ENCODE measurements around the gene EHD2. TPM values are rescaled to one million over a fixed set of nuclear protein-coding genes. Genes with fewer than 3 reads are reported as not detected.

The EHD2 gene
- total and polyA plus RNA-seq, 2 of the 4 experiments (the other 2 are of a cell fraction), result 35.3 to 181 TPM

DNA sequence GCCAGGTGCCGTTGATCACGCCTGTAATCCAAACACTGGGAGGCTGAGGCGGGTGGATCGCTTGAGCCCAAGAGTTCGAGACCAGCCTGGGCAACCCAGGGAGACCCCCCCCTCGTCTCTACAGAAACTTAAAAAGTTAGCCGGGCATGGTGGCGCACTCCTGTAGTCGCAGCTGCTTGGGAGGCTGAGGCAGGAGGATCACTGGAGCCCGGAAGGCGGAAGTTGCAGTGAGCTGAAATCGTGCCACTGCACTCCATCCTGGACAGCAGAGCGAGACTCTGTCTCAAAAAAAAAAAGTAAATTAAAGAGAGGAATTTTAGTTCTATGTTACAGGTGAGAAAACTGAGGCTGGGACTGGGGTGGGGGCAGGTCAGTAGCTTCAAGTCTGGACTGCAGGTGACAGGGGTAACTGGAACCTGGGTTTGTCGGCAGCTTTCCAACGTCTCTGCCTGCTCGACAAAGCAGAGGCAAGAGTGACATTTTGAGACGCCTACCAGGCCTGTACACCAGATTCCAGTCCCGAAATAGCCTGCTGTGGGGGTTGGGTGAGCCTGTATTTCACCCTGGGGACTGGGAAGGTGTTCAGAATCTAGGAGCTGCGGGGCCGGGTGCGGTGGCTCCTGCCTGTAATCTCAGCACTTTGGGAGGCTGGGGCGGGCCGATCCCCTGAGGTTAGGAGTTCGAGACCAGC lies 66.4 kb downstream of the EHD2 start (continued):
- no peak for TF ChIP-seq RFX5 (IDR thresholded peaks at IDR 0.05; ENCODE audit: low read depth, low read length)

DNA sequence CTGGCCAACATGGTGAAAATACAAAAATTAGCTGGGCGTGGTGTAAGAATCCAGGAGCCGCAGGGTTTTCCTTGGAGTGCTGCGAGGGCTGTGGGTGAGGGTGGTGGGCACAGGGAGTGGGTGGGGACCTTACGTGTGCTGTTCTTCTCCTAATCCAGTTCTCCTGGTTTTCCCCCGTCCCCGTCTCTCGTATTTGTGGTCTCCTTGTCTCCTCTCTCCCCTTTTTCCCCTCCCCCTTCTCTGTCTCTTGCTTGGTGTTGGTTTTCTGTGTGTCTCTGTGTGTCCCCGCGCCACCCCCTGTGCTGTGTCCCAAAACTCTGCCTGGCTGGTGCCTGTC lies 67.0 kb downstream of the EHD2 start:
- Histone ChIP-seq H3K9me3 (ENCODE audit: control insufficient read depth, insufficient read depth, low read length) (no peaks in the 10 kb centered on the region), H2BK15ac (ENCODE audit: low read depth, low read length) (no peak overlapping the region), H3K18ac (ENCODE audit: low read depth, low read length) (no peak overlapping the region), H4K91ac (ENCODE audit: insufficient read depth, low read depth, low read length) (no peak overlapping the region), H3K27ac (ENCODE audit: insufficient read depth, low read length) (no peak overlapping the region), H3K79me1 (ENCODE audit: low read depth in 1 of 2, low read length in 2 of 2) (peaks cover 26 to 44% of the 10 kb centered on the region in 2 experiments), H3K36me3 (ENCODE audit: control insufficient read depth, insufficient read depth, low read length) (peaks cover 35% of the 10 kb centered on the region), H2BK120ac (ENCODE audit: low read depth, low read length) (no peak overlapping the region), H3K23ac (ENCODE audit: low read depth, low read length) (no peak overlapping the region), H2BK20ac (ENCODE audit: low read depth, low read length) (no peak overlapping the region), H3K4me1 (ENCODE audit: control insufficient read depth, insufficient read depth, low read length) (peaks cover 2% of the 10 kb centered on the region; the same call in 1 of the 2 replicates), H3K14ac (replicated peaks; ENCODE audit: low read depth, low read length) (no peak overlapping the region; the same call in 1 of the 2 replicates), H3K56ac (ENCODE audit: extremely low read depth, insufficient read depth, low read length) (no peak overlapping the region), H3K4ac (ENCODE audit: low read depth, low read length) (no peak overlapping the region), H2AK5ac (ENCODE audit: low read depth, low read length) (no peak overlapping the region), H3K4me2 (ENCODE audit: low read depth, low read length) (peak overlapping the region; percentile 100; the same call in 1 of the 2 replicates), H3K9ac (ENCODE audit: low read depth, low read length) (no peak overlapping the region), H4K20me1 (ENCODE audit: insufficient read depth, low read length) (peaks cover 30% of the 10 kb centered on the region; the same call in 1 of the 2 replicates), H4K8ac (ENCODE audit: low read depth in 2 of 2, low read length in 2 of 2) (no peak overlapping the region), H3K4me3 (ENCODE audit: insufficient read depth, low read depth, low read length) (no peak overlapping the region), H2BK5ac (ENCODE audit: low read depth, low read length, poor library complexity, severe bottlenecking) (no peak overlapping the region), H3K9me1 (ENCODE audit: insufficient read depth, low read length) (peaks cover 14% of the 10 kb centered on the region), H2AK9ac (replicated peaks; ENCODE audit: low read depth, low read length, poor library complexity) (no peak overlapping the region), H4K5ac (ENCODE audit: low read depth, low read length) (no peak overlapping the region), H3K27me3 (ENCODE audit: control insufficient read depth, insufficient read depth, low read length) (no peaks in the 10 kb centered on the region), H2AFZ (replicated peaks; ENCODE audit: low read length, poor library complexity) (no peak overlapping the region)
- in situ Hi-C loops (cut with MboI; ENCODE audit: low sequenced_read_pairs), result loop anchor here (10.0 kb wide), 1 partner anchor 345 kb away; no protein-coding TSS in a partner anchor
- WGBS, 2 experiments (ENCODE audit: extremely low coverage in 2 of 2, insufficient read length in 1 of 2), result 93% methylated on average over 2 of the region's 9 CpGs; no CpG with 5 or more reads in 1 of the 2 experiments
- CTCF ChIA-PET, result interaction anchor here (0.6 kb wide), 1 partner anchor 68 kb away, joined by 5 read pairs; no protein-coding TSS in a partner anchor
- no peak for ATAC-seq (ENCODE audit: low read depth)
- DNase-seq, result no peak
- intact Hi-C loops (cut with micrococcal nuclease), result no loop called here
- dilution Hi-C loops (cut with HindIII; ENCODE audit: low sequenced_read_pairs, unreplicated experiment), result no loop called here
- no TSS peak for BruUV-seq (replicated peaks)
- POLR2A ChIA-PET (ENCODE audit: unreplicated experiment), result no interaction called here
- TF ChIP-seq CEBPB (IDR thresholded peaks at IDR 0.05; ENCODE audit: low read depth, low read length) (no peak), MXI1 (IDR thresholded peaks at IDR 0.05; ENCODE audit: borderline replicate concordance, low read depth, low read length) (no peak), BHLHE40 (IDR thresholded peaks at IDR 0.05; ENCODE audit: low read depth, low read length) (no peak), NFE2L2 (IDR thresholded peaks at IDR 0.05; ENCODE audit: low read depth, low read length) (no peak), SMC3 (IDR thresholded peaks at IDR 0.05; ENCODE audit: low read depth, low read length) (no peak), RCOR1 (IDR thresholded peaks at IDR 0.05; ENCODE audit: insufficient replicate concordance, low read length) (no peak), RFX5 (IDR thresholded peaks at IDR 0.05; ENCODE audit: low read depth, low read length) (no peak), RAD21 (IDR thresholded peaks at IDR 0.05; ENCODE audit: low read length) (no peak), MAZ (IDR thresholded peaks at IDR 0.05; ENCODE audit: borderline replicate concordance, low read depth, low read length) (no peak), POLR2A (IDR thresholded peaks at IDR 0.05; ENCODE audit: low read depth, low read length) (no peak)
- TF ChIP-seq, protein P1, sequence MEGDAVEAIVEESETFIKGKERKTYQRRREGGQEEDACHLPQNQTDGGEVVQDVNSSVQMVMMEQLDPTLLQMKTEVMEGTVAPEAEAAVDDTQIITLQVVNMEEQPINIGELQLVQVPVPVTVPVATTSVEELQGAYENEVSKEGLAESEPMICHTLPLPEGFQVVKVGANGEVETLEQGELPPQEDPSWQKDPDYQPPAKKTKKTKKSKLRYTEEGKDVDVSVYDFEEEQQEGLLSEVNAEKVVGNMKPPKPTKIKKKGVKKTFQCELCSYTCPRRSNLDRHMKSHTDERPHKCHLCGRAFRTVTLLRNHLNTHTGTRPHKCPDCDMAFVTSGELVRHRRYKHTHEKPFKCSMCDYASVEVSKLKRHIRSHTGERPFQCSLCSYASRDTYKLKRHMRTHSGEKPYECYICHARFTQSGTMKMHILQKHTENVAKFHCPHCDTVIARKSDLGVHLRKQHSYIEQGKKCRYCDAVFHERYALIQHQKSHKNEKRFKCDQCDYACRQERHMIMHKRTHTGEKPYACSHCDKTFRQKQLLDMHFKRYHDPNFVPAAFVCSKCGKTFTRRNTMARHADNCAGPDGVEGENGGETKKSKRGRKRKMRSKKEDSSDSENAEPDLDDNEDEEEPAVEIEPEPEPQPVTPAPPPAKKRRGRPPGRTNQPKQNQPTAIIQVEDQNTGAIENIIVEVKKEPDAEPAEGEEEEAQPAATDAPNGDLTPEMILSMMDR (conservative IDR thresholded peaks at IDR 0.05; ENCODE audit: low read depth, low read length), result no peak
- TF ChIP-seq, protein P2, sequence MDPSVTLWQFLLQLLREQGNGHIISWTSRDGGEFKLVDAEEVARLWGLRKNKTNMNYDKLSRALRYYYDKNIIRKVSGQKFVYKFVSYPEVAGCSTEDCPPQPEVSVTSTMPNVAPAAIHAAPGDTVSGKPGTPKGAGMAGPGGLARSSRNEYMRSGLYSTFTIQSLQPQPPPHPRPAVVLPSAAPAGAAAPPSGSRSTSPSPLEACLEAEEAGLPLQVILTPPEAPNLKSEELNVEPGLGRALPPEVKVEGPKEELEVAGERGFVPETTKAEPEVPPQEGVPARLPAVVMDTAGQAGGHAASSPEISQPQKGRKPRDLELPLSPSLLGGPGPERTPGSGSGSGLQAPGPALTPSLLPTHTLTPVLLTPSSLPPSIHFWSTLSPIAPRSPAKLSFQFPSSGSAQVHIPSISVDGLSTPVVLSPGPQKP (IDR thresholded peaks at IDR 0.05; ENCODE audit: borderline replicate concordance, low read depth, low read length), result no peak
- TF ChIP-seq, protein P3, sequence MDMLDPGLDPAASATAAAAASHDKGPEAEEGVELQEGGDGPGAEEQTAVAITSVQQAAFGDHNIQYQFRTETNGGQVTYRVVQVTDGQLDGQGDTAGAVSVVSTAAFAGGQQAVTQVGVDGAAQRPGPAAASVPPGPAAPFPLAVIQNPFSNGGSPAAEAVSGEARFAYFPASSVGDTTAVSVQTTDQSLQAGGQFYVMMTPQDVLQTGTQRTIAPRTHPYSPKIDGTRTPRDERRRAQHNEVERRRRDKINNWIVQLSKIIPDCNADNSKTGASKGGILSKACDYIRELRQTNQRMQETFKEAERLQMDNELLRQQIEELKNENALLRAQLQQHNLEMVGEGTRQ (IDR thresholded peaks at IDR 0.05; ENCODE audit: low read depth, low read length), result no peak

All from IMR-90 (cell line).